OCI-LY7 (cell line): ENCODE data around the gene WWOX. TPM values are rescaled to one million over a fixed set of nuclear protein-coding genes. Genes with fewer than 3 reads are reported as not detected.

Experiments
- BruUV-seq: library from RNA; stranded (reverse); fragments of 400-500 nt; replicated peaks from 2 replicates; lab custom pipeline; 2021; lab: Mats Ljungman, UMichigan
- CTCF ChIA-PET: fragments of 300-600 bp; sonication (Branson Sonifier 250); formaldehyde crosslinking; loops from one replicate; lab custom pipeline; 2022; ENCODE audit warnings: antibody characterized with exemption; ENCODE audit not compliant: unreplicated experiment; lab: Charles Lee
- POLR2A ChIA-PET: fragments of 300-600 bp; sonication (Branson Sonifier 250); formaldehyde crosslinking; loops from one replicate; lab custom pipeline; 2022; ENCODE audit warnings: antibody characterized with exemption; lab: Charles Lee
- DNase-seq: peaks from one replicate; pipeline ENCODE4 v3.0.0-alpha.2; 2015; ENCODE audit warnings: low spot score
- H2AFZ ChIP-seq: fragments of 200-600 bp; sonication (generic), shearing (Covaris generic); 2 replicates; pipeline ENCODE4 v1.6.1; 2014; ENCODE audit warnings: mild to moderate bottlenecking, antibody characterized with exemption, low read length, moderate library complexity
- H3K27ac ChIP-seq: fragments of 200-600 bp; sonication (generic); 2 replicates; pipeline ENCODE4 v1.5.1; 2014; ENCODE audit warnings: mixed run types, low read depth, mild to moderate bottlenecking, moderate library complexity, low read length, inconsistent platforms; ENCODE audit not compliant: poor library complexity, severe bottlenecking
- H3K36me3 ChIP-seq: fragments of 200-600 bp; sonication (generic); 2 replicates; pipeline ENCODE4 v1.6.1; 2014; ENCODE audit warnings: mild to moderate bottlenecking, antibody characterized with exemption, low read length, moderate library complexity, mixed read lengths; ENCODE audit not compliant: insufficient read depth
- H3K4me1 ChIP-seq: fragments of 200-600 bp; sonication (generic); 2 replicates; pipeline ENCODE4 v1.5.1; 2014; ENCODE audit warnings: mild to moderate bottlenecking, low read length; ENCODE audit not compliant: insufficient read depth, poor library complexity, severe bottlenecking
- H3K4me2 ChIP-seq: fragments of 200-600 bp; sonication (generic); 2 replicates; pipeline ENCODE4 v1.6.1; 2014; ENCODE audit warnings: mild to moderate bottlenecking, low read length
- H3K4me3 ChIP-seq: fragments of 200-600 bp; sonication (generic); 2 replicates; pipeline ENCODE4 v1.5.1; 2014; ENCODE audit warnings: mild to moderate bottlenecking, low read depth, low read length; ENCODE audit not compliant: poor library complexity, severe bottlenecking
- H3K79me2 ChIP-seq: fragments of 200-600 bp; sonication (generic); 2 replicates; pipeline ENCODE4 v1.6.1; 2016; ENCODE audit warnings: low read depth, mild to moderate bottlenecking, low read length, moderate library complexity, mixed read lengths; ENCODE audit not compliant: insufficient read depth
- H3K9me2 ChIP-seq: fragments of 200-600 bp; sonication (generic); 2 replicates; pipeline ENCODE4 v1.6.1; 2016; ENCODE audit warnings: mild to moderate bottlenecking, low read length, mixed read lengths; ENCODE audit not compliant: insufficient read depth
- H3K9me3 ChIP-seq: fragments of 200-600 bp; sonication (generic); 2 replicates; pipeline ENCODE4 v1.6.1; 2014; ENCODE audit warnings: mild to moderate bottlenecking, mixed run types, low read length, mixed read lengths
- H4K20me1 ChIP-seq: fragments of 200-600 bp; sonication (generic); 2 replicates; pipeline ENCODE4 v1.6.1; 2014; ENCODE audit warnings: mild to moderate bottlenecking, antibody characterized with exemption, low read length, moderate library complexity, mixed read lengths; ENCODE audit not compliant: insufficient read depth
- CTCF ChIP-seq: fragments of 200-600 bp; sonication (generic); conservative IDR thresholded peaks from 2 replicates; pipeline ENCODE4 v1.5.1; 2014; ENCODE audit warnings: mild to moderate bottlenecking, antibody characterized with exemption, low read length, moderate library complexity, mixed read lengths
- EZH2phosphoT487 ChIP-seq: fragments of 200-600 bp; sonication (generic); IDR thresholded peaks from 2 replicates; pipeline ENCODE4 v1.6.1; 2018; ENCODE audit warnings: low read depth, borderline replicate concordance, mild to moderate bottlenecking, mixed run types, antibody characterized with exemption, low read length, moderate library complexity, mixed read lengths
- intact Hi-C: fragments of 100-400 bp; cut with micrococcal nuclease; formaldehyde crosslinking; loops from one replicate; pipeline ENCODE4 v1.10.0; 2022; ENCODE audit not compliant: unreplicated experiment
- total RNA-seq, 2 experiments: library from RNA; depleted of rRNA in 1 of 2; stranded (reverse); fragments of >200 nt in 1 of 2; shearing (Covaris generic) in 1 of 2; gene quantifications; 2 replicates each; pipeline ENCODE4 v1.2.3, GENCODE V29; 2014 to 2022

Gene WWOX
- total RNA-seq, 2 experiments from 2014 or later: 40.2 to 47.6 TPM

- no peak for DNase-seq
- TF ChIP-seq CTCF (no peak), EZH2phosphoT487 (no peak)
- Histone ChIP-seq H3K4me2 (no peak overlapping the region), H3K4me3 (no peak overlapping the region), H3K79me2 (no peaks in the 10 kb centered on the region), H3K27ac (no peak overlapping the region), H4K20me1 (no peaks in the 10 kb centered on the region), H2AFZ (no peak overlapping the region), H3K4me1 (no peaks in the 10 kb centered on the region), H3K36me3 (no peaks in the 10 kb centered on the region; the same call in 1 of the 2 replicates), H3K9me2 (no peaks in the 10 kb centered on the region), H3K9me3 (no peaks in the 10 kb centered on the region)
- ChIA-PET CTCF (no interaction called here), POLR2A (no interaction called here)
- no TSS peak for BruUV-seq
- intact Hi-C loops: loop anchor here (10.0 kb wide), 3 partner anchors 376 to 1476 kb away; partner anchors contain the start of gene MAF
Measured at GRCh38 chr16:78128913-78129312, 29.5 kb downstream of the WWOX start.

- H3K27ac ChIP-seq: no peak overlapping the region
- intact Hi-C loops: loop anchor here (10.0 kb wide), 3 partner anchors 375 to 1475 kb away; partner anchors contain the start of gene MAF
- no peaks in the 10 kb centered on the region for H3K9me2 ChIP-seq
- H4K20me1 ChIP-seq: no peaks in the 10 kb centered on the region
- no peak overlapping the region for H3K4me3 ChIP-seq
- H3K4me2 ChIP-seq: no peak overlapping the region
- no TSS peak for BruUV-seq
- TF ChIP-seq CTCF (no peak), EZH2phosphoT487 (no peak)
- POLR2A ChIA-PET: no interaction called here
- no peak overlapping the region for H2AFZ ChIP-seq
- H3K79me2 ChIP-seq: no peaks in the 10 kb centered on the region
- no peaks in the 10 kb centered on the region for H3K4me1 ChIP-seq
- H3K36me3 ChIP-seq: no peaks in the 10 kb centered on the region; the same call in 1 of the 2 replicates
- CTCF ChIA-PET: no interaction called here
- no peak for DNase-seq
- no peaks in the 10 kb centered on the region for H3K9me3 ChIP-seq
Measured at GRCh38 chr16:78129349-78129748, 29.9 kb downstream of the WWOX start.

- Histone ChIP-seq H3K4me2 (no peak overlapping the region), H3K79me2 (no peaks in the 10 kb centered on the region), H3K4me1 (no peaks in the 10 kb centered on the region), H3K27ac (no peak overlapping the region), H3K36me3 (no peaks in the 10 kb centered on the region; the same call in 1 of the 2 replicates), H3K9me3 (no peaks in the 10 kb centered on the region), H4K20me1 (no peaks in the 10 kb centered on the region), H2AFZ (no peak overlapping the region), H3K9me2 (no peaks in the 10 kb centered on the region), H3K4me3 (no peak overlapping the region)
- POLR2A ChIA-PET: no interaction called here
- no TSS peak for BruUV-seq
- TF ChIP-seq EZH2phosphoT487 (no peak), CTCF (no peak)
- CTCF ChIA-PET: interaction anchor here (1.0 kb wide), 1 partner anchor 11 kb away, joined by 3 read pairs; no protein-coding TSS in a partner anchor
- intact Hi-C loops: no loop called here
- DNase-seq: no peak
Measured at GRCh38 chr16:78130083-78130608, 30.7 kb downstream of the WWOX start.
